Measurements from ENCODE around the gene FAM200B.
A peak's percentile ranks its signal among the peaks of the same experiment; 100 is the strongest.

FAM200B gene

GRCh38 chr4:15674926-15675325, 6.7 kb upstream of the FAM200B start:
- no peak for TF ChIP-seq CTCF (IDR thresholded peaks at IDR 0.05; ENCODE audit: low read depth, low read length, missing control alignments)
- H3K4me3 ChIP-seq (replicated peaks; ENCODE audit: low read depth, low read length) = no peak overlapping the region
- DNase-seq (ENCODE audit: extremely low read depth, low read depth) = no peak

GRCh38 chr4:15675356-15675755, 6.3 kb upstream of the FAM200B start:
- no peak for DNase-seq (ENCODE audit: extremely low read depth, low read depth)
- TF ChIP-seq CTCF (IDR thresholded peaks at IDR 0.05; ENCODE audit: low read depth, low read length, missing control alignments) = no peak
- H3K4me3 ChIP-seq (replicated peaks; ENCODE audit: low read depth, low read length) = no peak overlapping the region

- H3K4me3 ChIP-seq (replicated peaks; ENCODE audit: low read depth, low read length) = no peak overlapping the region
- TF ChIP-seq CTCF (IDR thresholded peaks at IDR 0.05; ENCODE audit: low read depth, low read length, missing control alignments) = no peak
- no peak for DNase-seq (ENCODE audit: extremely low read depth, low read depth)
Observed at GRCh38 chr4:15676039-15676438, 5.6 kb upstream of the FAM200B start.

GRCh38 chr4:15676899-15677298, 4.7 kb upstream of the FAM200B start:
- no peak overlapping the region for H3K4me3 ChIP-seq (replicated peaks; ENCODE audit: low read depth, low read length)
- no peak for DNase-seq (ENCODE audit: extremely low read depth, low read depth)
- no peak for TF ChIP-seq CTCF (IDR thresholded peaks at IDR 0.05; ENCODE audit: low read depth, low read length, missing control alignments)

DNA sequence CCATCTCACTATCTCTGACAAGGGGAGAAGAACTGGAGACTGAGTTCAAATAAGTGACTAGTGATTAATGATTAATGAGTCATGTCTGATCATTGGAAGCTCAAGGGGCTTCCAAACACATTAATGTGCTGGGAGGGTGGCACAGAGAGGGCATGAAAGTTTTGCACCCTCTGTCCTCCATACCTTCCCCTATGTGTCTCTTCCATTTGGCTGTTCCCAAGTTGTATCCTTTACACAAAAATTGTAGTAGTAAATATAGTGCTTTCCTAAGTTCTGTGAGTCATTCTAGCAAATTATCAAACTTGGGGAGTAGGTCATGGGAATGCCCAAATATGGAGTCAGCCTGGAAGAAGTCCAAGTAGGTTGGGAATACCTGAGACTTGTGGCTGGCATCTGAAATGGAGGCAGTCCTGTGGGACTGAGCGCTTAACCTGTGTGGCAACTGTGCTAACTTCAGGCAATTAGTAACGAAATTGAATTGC, 4.1 kb upstream of the FAM200B start:
- TF ChIP-seq CTCF (IDR thresholded peaks at IDR 0.05; ENCODE audit: low read depth, low read length, missing control alignments) = no peak
- DNase-seq (ENCODE audit: extremely low read depth, low read depth) = no peak
- H3K4me3 ChIP-seq (replicated peaks; ENCODE audit: low read depth, low read length) = no peak overlapping the region

GRCh38 chr4:15681067-15681371, 608 bp upstream of the FAM200B start:
- peak overlapping the region; percentile 80 for H3K4me3 ChIP-seq (replicated peaks; ENCODE audit: low read depth, low read length)
- DNase-seq (ENCODE audit: extremely low read depth, low read depth) = no peak
- no peak for TF ChIP-seq CTCF (IDR thresholded peaks at IDR 0.05; ENCODE audit: low read depth, low read length, missing control alignments)
